Fibroblast of peridontal ligament (primary cell): Measurements from ENCODE around the gene CFAP97D1.
"Not testable (repeated sequence)": the region's sequence is repeated elsewhere in the genome, so short reads cannot be mapped to it uniquely, and the experiment has no call there.

Experiments
- DNase-seq: peaks from one replicate; pipeline ENCODE4 v3.0.0-alpha.2; 2010; ENCODE audit errors: extremely low read depth

Gene CFAP97D1

GRCh38 chr17:43768382-43768781 lies 11.9 kb upstream of the CFAP97D1 start:
- DNase-seq, result no peak

GRCh38 chr17:43768943-43769342 lies 11.3 kb upstream of the CFAP97D1 start:
- no peak for DNase-seq

- DNase-seq, result no peak
These were observed 10.8 kb upstream of the CFAP97D1 start for GRCh38 chr17:43769426-43769825.

- DNase-seq, result no peak
These were observed 10.4 kb upstream of the CFAP97D1 start for GRCh38 chr17:43769859-43770258.

- DNase-seq, result no peak
These were observed 9.3 kb upstream of the CFAP97D1 start for GRCh38 chr17:43770957-43771356.

GRCh38 chr17:43771463-43771862 lies 8.8 kb upstream of the CFAP97D1 start:
- DNase-seq, result no peak

- no peak for DNase-seq
These were observed 7.2 kb upstream of the CFAP97D1 start for GRCh38 chr17:43772877-43773648.

- DNase-seq, result no peak
These were observed 5.7 kb upstream of the CFAP97D1 start for GRCh38 chr17:43774304-43775250.

- peak; percentile 91 for DNase-seq
These were observed 1.7 kb upstream of the CFAP97D1 start, which contains the start of gene DUSP3 for GRCh38 chr17:43778337-43779144. DUSP3 (minus strand) TSS chr17:43778977; CDS start chr17:43778924, 53 bp downstream.

GRCh38 chr17:43779145-43780125 lies 800 bp upstream of the CFAP97D1 start:
- peak; percentile 25 for DNase-seq

GRCh38 chr17:43782913-43783680 lies 2.9 kb downstream of the CFAP97D1 start:
- no peak for DNase-seq

GRCh38 chr17:43784068-43784467 lies 3.8 kb downstream of the CFAP97D1 start:
- no peak for DNase-seq

- DNase-seq, result peak; percentile 77
These were observed 4.4 kb downstream of the CFAP97D1 start for GRCh38 chr17:43784628-43785101.

GRCh38 chr17:43787728-43788127 lies 7.5 kb downstream of the CFAP97D1 start:
- DNase-seq, result no peak

- no peak for DNase-seq
These were observed 8.3 kb downstream of the CFAP97D1 start for GRCh38 chr17:43788540-43788939.

- DNase-seq, result no peak
These were observed 9.2 kb downstream of the CFAP97D1 start for GRCh38 chr17:43789482-43789881.

GRCh38 chr17:43790311-43790940 lies 10.2 kb downstream of the CFAP97D1 start:
- no peak for DNase-seq

GRCh38 chr17:43791589-43791988 lies 11.4 kb downstream of the CFAP97D1 start:
- peak; percentile 59 for DNase-seq

- not testable (repeated sequence) for DNase-seq
These were observed 12.4 kb downstream of the CFAP97D1 start for GRCh38 chr17:43792668-43793067.
